GM19238 (cell line): ENCODE results near the gene TBX21.
A peak's percentile ranks its signal among the peaks of the same experiment; 100 is the strongest.
"Not testable (repeated sequence)": the region's sequence is repeated elsewhere in the genome, so short reads cannot be mapped to it uniquely, and the experiment has no call there.

Source experiments
- DNase-seq: peaks from one replicate; pipeline ENCODE4 v3.0.0; 2011; ENCODE audit warnings: low spot score; ENCODE audit not compliant: insufficient read length

TBX21 gene

DNA sequence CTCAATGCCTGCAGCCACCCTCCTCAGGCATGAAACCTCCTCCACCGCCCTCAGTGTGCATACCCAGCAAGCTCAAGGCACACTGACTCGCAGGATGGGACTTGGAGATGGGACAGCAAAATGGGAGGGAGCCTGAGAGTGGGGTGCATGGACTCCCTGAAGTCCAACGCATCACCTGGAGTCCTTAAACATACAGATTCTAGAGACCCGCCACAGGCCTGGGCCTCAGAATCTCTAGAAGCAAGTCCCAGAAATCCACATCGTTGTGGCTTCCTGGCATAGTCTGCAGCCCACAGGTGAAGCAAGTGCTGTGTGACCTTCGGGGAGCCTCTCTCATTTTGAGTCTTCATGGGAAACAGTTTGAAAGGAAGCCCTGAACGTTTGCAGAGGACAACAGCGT is 3.6 kb upstream of the TBX21 start:
- no peak for DNase-seq

DNA sequence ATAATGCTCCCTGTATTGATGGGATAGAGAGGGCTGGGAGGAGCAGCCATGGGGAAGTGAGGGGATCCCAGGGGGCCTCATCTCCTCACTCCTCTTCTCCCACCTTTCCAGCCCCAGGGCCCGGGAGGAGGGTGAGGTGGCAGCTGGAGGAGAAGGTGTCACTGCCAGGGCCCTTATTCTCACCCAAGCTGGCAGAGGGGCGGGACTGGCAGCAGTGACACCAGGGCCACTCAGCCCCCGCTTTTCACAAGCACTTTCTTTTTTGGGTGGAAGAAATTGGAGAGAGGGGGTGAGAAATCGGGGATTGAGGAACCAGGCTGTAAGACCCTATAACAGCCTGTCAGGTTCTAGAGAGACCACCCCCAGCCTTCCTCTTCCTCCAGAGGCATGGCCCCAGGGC is 2.4 kb upstream of the TBX21 start:
- DNase-seq: no peak

DNA sequence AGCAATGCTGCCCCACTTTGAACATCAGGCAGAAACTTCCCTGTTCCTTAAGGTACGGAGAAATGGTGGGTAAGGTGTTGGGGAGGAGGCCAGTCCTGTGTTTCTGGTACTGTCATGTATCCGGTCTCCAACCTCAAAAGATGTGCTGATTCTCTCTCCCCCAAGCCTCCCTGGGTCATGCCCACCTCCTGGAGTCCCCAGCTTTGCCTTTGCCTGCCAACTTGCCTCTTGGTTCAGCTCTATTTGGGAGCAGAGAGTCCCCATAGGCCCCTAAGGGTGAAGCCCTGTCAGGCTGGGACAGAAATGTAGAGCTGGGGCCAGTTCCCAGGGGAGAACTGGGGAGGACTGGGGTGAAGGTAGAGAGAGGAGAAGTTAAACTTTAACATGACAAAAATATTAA is 1.6 kb upstream of the TBX21 start:
- DNase-seq: no peak

DNA sequence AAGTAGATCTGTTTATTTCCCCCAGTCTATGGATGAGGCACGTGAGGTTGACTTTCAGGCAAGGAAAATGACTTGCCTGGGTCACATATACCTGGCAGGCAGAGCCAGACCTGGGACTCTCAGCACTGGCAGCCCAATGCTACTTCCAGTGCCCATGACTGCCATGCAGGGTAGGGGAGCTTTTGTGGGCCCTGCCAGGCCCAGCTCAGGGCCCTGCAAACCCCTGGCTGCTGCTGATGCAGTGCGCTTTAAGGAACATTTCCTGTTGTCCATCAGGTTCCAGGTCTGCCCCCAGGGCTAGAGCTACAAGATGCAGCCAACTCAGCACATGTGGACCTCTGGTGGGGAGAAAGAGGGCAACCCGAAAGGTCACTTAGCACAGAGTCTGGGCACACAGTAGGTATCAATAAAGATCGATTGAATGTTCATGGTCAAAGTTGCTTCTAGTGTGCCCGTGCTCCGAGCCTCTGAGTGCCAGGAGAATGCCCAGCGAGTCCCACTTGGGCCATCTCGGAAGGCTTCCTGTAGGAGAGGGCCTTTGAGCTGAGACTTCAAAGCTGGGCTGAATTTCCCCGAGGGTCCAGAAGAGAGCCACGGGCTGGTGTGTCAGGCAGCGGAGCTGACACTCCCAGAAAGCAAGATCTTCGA is 513 bp upstream of the TBX21 start:
- no peak for DNase-seq

DNA sequence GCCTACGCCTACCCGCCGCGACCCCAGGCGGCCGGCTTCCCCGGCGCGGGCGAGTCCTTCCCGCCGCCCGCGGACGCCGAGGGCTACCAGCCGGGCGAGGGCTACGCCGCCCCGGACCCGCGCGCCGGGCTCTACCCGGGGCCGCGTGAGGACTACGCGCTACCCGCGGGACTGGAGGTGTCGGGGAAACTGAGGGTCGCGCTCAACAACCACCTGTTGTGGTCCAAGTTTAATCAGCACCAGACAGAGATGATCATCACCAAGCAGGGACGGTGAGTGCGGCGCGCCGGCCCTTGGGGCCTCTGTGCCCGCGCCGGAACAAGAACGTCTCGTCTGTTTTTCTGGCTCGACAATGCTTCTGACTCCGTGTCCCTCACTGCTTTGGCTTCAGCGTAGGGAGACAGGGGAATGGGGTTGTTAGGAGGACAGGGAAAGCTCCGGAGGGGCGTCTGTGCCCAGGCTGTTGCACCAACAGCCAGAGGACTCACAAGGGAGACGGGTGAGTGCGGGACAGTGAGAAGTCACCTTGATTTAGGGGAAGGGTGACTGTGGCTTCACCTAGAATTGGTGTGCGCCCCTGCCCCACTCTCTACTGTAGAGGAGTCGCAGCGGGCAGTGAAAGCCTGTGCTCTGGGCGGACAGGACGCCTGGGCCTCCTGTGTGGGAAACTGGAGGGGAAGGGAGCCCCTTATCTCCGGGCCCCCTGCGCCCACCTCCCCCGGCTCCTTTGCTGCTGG is 806 bp downstream of the TBX21 start:
- no peak for DNase-seq

DNA sequence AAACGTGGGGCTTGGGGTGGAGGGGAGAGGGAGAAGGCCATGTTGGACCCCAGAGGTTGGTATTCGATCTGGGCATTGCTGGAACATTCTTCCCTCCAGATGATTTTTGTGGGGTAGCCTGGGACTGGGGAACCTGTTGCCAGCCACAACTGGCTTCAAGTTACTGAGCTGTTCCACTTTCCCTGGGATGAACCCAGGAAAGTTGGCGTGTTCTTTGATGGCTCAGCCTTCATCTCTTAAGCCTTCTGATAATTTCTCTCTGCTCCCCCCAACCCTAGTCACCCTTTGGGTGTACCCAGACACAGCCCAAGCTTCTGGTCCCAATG is 2.1 kb downstream of the TBX21 start:
- DNase-seq: no peak

DNA sequence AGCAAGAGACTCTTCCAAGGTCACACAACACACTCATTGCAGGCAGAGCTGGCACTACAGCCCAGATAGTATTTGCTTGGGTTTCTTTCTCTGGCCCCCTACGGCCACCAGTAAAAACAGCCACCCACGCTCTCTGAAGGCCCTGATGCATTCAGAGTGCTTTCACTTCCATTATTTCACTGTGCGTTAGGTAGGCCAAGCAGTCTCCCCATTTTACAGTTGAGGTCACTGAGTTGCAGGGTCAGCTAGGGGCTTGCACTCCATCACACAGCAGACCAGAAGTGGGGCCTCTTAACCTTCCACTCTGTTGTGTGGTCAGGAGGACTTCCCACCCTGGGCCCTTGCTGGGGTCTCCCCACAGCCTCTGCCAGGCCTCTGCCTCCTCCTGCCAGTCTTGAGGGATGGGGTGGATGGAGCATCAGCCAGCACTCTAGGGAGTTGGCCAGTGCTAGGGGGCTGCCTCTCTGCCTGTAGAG is 2.5 kb downstream of the TBX21 start:
- peak; percentile 64 for DNase-seq

DNA sequence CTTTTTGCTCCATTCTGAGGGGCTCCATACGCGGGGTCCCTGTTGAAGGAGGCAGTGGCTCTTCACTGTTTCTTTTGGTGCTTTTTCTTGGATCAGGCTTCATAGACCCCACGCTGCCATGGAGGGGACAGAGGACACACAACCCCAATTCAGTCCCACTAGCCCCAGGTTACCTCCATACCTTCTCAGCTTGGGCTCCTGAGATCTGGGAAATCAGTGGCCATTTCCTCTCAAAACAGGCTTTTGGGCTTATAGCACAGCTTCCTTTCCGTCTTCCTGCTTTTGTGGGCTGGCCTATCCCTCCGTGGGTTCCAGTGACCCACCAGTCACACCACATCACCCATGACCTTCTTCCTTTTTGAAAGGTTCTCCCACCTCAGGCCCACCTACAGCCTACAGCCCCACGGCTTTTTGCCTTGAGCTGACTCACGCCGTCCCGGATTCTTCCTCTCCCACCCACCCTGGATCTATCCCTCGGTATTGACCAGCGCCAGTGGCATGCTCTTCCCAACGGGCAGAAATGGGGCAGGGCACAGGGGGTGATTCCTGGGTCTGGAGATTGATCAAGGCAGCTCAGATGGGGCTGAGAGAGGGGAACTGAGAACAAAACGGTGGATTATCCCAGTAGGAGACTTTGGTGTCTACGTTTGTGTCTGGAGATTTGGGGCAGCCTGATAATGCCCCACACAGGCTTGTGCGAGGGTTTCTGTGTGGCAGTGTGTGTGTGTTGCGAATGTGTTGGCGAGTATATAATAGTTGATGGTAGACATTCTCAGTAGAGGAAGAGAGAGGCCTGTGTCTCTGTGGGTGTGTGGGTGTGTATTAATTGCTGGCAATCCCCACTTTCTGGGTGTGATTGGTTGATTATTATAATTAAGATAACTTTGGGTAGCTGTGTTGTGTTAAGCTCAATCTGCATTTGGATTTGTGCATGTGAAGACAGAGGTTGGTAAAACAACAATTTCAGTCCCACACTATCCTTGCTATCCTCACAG is 3.8 kb downstream of the TBX21 start:
- no peak for DNase-seq

DNA sequence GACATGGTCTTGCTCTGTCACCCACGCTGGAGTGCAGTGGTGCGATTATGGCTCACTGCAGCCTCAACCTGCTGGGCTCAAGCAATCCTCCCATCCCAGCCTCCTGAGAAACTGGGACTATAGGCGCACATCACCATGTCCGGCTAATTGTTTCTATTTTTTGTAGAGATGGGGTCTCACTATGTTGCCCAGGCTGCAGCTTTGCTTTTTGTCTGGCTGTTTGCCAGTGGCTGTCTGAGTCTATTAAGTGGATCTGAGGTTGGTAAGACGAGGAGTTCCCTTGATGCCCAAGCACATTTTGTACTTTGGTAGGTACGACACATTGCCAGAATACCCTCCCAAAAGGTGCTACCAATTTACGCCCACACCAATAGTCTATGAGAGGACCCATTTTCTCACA is 5.1 kb downstream of the TBX21 start:
- DNase-seq: no peak

DNA sequence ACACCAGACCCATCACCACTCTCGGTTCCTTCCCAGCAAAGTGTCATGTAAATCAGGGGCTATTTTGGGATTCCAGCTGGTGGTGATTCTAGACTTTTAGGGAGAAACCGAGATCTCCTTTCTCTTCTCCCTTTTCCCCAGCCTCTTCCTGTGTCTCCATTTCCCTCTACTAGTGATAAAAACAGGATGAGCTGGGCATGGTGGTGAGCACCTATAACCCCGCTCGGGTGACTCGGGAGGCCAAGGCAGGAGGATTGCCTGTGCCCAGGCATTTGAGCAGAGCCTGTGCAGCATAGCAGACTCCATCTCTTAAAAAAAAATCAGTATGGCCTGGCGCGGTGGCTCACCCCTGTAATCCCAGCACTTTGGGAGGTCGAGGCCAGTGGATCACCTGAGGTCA is 6.1 kb downstream of the TBX21 start:
- no peak for DNase-seq

DNA sequence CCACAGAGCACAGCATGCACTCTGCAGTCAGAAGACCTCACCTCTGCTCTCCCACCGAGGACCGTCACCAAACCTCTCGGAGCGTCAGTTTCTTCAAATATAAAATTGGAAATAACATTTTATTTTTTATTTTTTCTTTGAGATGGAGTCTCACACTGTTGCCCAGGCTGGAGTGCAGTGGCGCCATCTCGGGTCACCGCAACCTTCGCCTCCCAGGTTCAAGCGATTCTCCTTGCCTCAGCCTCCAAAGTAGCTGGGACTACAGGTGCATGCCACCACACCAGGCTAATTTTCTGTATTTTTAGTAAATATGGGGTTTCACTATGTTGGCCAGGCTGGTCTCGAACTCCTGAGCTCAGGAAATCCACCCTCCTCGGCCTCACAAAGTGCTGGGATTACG is 6.9 kb downstream of the TBX21 start:
- not testable (repeated sequence) for DNase-seq

DNA sequence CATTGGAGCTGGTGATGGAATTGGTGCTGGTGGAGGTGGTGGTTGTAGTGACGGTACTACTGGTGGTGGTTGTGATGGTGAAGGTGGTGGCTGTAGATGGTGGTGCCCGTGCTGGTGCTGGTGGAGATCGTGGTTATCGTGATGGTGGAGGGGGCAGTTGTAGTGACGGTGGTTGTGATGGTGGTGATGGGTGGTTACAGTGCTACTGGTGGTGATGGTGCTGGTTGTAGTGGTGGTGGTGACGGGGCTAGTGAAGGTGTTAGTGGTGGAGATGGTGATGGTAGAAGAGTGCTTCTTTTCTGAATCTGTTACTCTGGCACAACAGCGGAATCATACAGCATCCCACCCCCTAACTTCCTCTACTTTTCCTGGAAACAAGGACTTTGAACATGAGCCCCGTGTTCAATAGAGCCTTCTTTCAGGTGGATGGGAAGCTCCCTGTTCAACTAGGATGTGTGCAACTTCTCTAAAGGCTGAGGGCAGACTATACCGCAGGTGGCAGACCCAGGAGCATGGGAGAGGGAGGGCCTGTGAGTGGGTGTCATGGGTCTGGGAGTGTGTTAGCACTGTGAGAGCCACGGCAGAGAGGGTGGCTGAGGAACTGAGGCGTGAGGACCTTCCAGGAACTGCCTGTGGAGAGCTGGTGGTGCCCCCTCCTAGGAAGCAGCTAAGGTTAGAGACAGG is 8.2 kb downstream of the TBX21 start:
- DNase-seq: no peak

DNA sequence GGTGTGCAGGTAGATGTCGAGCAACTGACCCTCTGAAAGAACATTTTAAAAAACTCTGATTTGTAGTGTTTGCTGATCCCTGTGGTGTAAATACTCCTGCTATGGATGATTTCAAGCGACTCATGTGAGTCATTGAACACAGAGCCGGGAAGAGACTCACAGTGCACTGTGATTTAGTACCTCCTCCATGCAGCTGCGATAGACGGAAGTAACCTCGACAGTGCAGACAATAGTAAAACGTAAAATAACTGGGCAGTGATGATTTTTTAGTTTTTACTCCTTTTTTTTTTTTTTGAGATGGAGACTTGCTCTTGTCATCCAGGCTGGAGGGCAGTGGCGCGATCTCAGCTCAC is 8.7 kb downstream of the TBX21 start:
- DNase-seq: no peak

DNA sequence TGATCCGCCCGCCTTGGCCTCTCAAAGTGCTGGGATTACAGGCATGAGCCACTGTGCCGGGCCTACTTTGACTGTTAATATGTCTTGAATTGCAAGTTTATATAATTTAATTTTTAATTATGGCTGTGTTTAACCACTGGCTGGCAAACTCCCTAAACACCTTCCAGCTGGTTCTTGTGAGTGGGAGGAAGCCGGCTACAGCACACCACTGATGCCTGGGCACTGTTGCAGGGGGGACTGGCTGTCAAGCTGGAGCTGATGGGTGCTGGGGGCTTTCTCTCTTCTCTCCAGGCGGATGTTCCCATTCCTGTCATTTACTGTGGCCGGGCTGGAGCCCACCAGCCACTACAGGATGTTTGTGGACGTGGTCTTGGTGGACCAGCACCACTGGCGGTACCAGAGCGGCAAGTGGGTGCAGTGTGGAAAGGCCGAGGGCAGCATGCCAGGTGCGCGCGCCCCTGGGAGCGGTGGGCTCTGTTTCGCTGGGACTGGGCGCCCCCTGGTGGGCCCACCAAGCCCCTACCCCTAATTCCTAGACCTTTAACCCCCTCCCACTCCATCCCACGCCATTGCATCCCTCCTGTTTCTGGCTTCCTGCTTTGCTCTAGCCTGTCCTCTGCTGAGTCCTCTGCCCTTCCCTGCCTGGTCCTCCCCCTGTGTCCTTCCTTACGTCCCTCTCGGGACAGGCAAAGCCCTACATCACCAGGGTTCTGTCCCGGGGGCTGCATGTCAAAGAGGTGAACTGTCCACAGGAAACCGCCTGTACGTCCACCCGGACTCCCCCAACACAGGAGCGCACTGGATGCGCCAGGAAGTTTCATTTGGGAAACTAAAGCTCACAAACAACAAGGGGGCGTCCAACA is 9.5 kb downstream of the TBX21 start:
- no peak for DNase-seq

DNA sequence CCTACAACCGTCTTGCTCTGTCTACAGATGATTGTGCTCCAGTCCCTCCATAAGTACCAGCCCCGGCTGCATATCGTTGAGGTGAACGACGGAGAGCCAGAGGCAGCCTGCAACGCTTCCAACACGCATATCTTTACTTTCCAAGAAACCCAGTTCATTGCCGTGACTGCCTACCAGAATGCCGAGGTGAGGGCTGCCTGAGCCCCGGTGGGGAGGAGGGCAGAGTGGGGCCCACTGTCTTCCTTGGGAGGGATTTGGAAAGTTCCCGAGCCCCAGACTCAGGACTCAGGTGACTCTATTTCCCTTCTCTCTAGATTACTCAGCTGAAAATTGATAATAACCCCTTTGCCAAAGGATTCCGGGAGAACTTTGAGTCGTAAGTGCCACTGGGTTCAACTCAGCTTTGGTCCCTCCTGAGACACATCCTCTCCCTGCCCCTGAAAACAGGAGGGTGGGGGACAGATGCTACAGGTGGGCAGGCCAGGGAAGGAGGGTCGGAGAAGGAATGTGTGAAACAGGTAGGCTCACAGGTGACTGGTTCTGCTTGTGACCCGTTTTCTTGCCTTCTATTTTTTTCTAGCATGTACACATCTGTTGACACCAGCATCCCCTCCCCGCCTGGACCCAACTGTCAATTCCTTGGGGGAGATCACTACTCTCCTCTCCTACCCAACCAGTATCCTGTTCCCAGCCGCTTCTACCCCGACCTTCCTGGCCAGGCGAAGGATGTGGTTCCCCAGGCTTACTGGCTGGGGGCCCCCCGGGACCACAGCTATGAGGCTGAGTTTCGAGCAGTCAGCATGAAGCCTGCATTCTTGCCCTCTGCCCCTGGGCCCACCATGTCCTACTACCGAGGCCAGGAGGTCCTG is 11.4 kb downstream of the TBX21 start:
- DNase-seq: no peak

DNA sequence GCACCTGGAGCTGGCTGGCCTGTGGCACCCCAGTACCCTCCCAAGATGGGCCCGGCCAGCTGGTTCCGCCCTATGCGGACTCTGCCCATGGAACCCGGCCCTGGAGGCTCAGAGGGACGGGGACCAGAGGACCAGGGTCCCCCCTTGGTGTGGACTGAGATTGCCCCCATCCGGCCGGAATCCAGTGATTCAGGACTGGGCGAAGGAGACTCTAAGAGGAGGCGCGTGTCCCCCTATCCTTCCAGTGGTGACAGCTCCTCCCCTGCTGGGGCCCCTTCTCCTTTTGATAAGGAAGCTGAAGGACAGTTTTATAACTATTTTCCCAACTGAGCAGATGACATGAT is 12.0 kb downstream of the TBX21 start:
- DNase-seq: no peak

DNA sequence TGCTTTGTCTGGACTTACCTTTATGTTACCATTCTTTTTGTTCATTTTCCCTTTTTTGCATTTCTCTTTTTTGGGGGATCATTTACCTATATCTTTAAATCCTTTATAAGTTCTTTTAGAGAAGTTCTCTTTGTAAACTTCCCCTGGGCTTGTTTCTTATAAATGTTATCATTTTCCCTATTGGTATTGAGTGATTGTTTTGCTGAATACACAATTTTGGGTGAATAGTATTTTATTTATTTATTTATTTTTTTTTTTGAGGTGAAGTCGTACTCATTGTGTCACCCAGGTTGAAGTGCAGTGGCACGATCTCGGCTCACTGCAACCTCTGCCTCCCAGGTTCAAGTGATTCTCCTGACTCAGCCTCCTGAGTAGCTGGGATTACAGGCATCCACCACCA is 18.4 kb downstream of the TBX21 start:
- no peak for DNase-seq

DNA sequence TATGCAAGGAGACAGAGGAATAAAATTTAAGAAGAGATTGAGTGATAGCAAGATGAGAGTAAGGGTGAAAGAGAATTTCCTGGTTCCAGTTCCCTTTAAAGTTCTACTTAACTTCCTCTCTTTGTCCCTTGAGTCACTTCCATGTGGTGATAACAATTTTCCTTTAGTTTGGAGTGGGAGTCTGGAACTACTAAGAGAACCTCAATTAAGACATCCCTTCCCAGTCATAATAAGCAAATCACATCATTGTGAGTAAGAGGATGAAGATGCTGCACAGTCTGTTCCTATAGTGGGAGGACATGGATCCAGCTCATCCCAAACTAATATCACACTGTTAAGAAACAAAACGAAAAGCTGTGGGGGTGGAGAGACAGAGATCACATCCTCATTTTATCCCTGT is 24.4 kb downstream of the TBX21 start:
- DNase-seq: no peak

DNA sequence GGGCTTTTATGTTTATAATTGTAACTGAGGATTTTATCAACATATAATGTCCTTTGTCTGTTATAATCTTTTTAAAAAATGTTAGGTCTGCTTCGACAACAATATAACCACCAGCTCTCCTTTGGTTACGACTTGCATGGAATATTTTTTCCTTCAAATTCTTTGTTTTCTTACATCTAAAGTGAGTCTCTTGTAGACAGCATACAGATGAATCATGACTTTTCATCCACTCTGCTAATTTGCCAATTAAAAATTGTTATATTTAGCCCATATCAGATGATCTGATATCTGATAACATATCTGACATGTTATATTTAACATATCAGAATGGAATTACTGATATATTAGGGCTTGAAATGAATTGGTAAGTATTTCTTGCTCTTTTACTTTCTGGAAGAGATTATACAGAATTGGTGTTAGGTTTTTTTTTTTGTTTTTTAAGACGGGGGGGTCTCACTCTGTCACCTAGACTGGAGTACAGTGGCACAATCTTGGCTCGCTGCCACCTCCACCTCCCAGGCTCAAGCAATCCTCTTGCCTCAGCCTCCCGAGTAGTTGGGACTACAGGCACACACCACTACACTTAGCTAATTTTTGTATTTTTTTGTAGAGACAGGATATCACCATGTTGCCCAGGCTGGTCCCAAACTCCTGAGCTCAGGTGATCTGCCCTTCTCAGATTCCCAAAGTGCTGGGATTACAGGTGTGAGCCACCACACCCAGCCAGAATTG is 27.5 kb downstream of the TBX21 start:
- DNase-seq: no peak
